DOHH2 (cell line): ENCODE measurements around the gene PGM2L1.

ENCODE experiments used
- H3F3A ChIP-seq: fragments of 200-600 bp; sonication (generic), shearing (Covaris generic); 2 replicates; pipeline ENCODE4 v1.6.0; 2016; ENCODE audit warnings: antibody characterized with exemption, mild to moderate bottlenecking; ENCODE audit not compliant: control insufficient read depth, insufficient read depth
- H3K27ac ChIP-seq: fragments of 200-600 bp; sonication (generic); 2 replicates; pipeline ENCODE4 v1.5.1; 2014; ENCODE audit warnings: low read depth, mild to moderate bottlenecking, low read length, moderate library complexity
- H3K27me3 ChIP-seq: fragments of 200-600 bp; sonication (generic); 2 replicates; pipeline ENCODE4 v1.6.1; 2014; ENCODE audit warnings: mild to moderate bottlenecking, low read length, mixed read lengths; ENCODE audit not compliant: control insufficient read depth
- H3K36me3 ChIP-seq: fragments of 200-600 bp; sonication (generic); 2 replicates; pipeline ENCODE4 v1.6.1; 2014; ENCODE audit warnings: mild to moderate bottlenecking, low read length, moderate library complexity, mixed read lengths; ENCODE audit not compliant: control insufficient read depth
- H3K4me1 ChIP-seq: fragments of 200-600 bp; sonication (generic); 2 replicates; pipeline ENCODE4 v1.6.1; 2014; ENCODE audit warnings: mild to moderate bottlenecking, low read length, mixed read lengths; ENCODE audit not compliant: control insufficient read depth
- H3K4me2 ChIP-seq: fragments of 200-600 bp; sonication (generic); 2 replicates; pipeline ENCODE4 v1.6.0; 2014; ENCODE audit warnings: mild to moderate bottlenecking, low read length, moderate library complexity
- H3K4me3 ChIP-seq: fragments of 200-600 bp; sonication (generic); 2 replicates; pipeline ENCODE4 v1.5.1; 2014; ENCODE audit warnings: mild to moderate bottlenecking, low read length, mixed read lengths
- H3K79me2 ChIP-seq: fragments of 200-600 bp; sonication (generic); 2 replicates; pipeline ENCODE4 v1.6.1; 2014; ENCODE audit warnings: mild to moderate bottlenecking, low read length, mixed read lengths; ENCODE audit not compliant: control insufficient read depth
- H3K9me2 ChIP-seq: fragments of 200-600 bp; sonication (generic); replicated peaks from 2 replicates; pipeline ENCODE4 v1.6.1; 2014; ENCODE audit warnings: mild to moderate bottlenecking, low read length, mixed read lengths; ENCODE audit not compliant: control insufficient read depth
- H3K9me3 ChIP-seq: fragments of 200-600 bp; sonication (generic); 2 replicates; pipeline ENCODE4 v1.6.1; 2014; ENCODE audit warnings: antibody characterized with exemption, low read length, mixed read lengths; ENCODE audit not compliant: control insufficient read depth, insufficient read depth
- H4K20me1 ChIP-seq: fragments of 200-600 bp; sonication (generic); 2 replicates; pipeline ENCODE4 v1.6.0; 2014; ENCODE audit warnings: low read depth, mild to moderate bottlenecking, antibody characterized with exemption, low read length, moderate library complexity; ENCODE audit not compliant: control insufficient read depth, insufficient read depth
- CTCF ChIP-seq: fragments of 200-600 bp; sonication (generic); IDR thresholded peaks from one replicate; pipeline ENCODE4 v1.5.1; 2014; ENCODE audit warnings: antibody characterized with exemption, mild to moderate bottlenecking, low read depth, low read length; ENCODE audit not compliant: poor library complexity, severe bottlenecking
- EZH2phosphoT487 ChIP-seq: fragments of 200-600 bp; sonication (generic); IDR thresholded peaks from 2 replicates; pipeline ENCODE4 v1.6.1; 2017; ENCODE audit warnings: borderline replicate concordance, mild to moderate bottlenecking, antibody characterized with exemption, low read length, moderate library complexity, mixed read lengths

Gene PGM2L1

GRCh38 chr11:74312326-74312725 is 85.9 kb downstream of the PGM2L1 start:
- Histone ChIP-seq H4K20me1 (no peaks in the 10 kb centered on the region), H3K4me2 (no peak overlapping the region), H3K9me3 (peaks cover 5% of the 10 kb centered on the region; the same call in 1 of the 2 replicates), H3F3A (no peaks in the 10 kb centered on the region), H3K4me1 (no peaks in the 10 kb centered on the region), H3K36me3 (no peaks in the 10 kb centered on the region), H3K27me3 (no peaks in the 10 kb centered on the region), H3K9me2 (no peaks in the 10 kb centered on the region), H3K79me2 (no peaks in the 10 kb centered on the region), H3K27ac (no peak overlapping the region), H3K4me3 (no peak overlapping the region)
- TF ChIP-seq EZH2phosphoT487, result no peak
- no peak for TF ChIP-seq CTCF

GRCh38 chr11:74311352-74311926 is 86.8 kb downstream of the PGM2L1 start, which contains the start of gene P4HA3:
P4HA3 (minus strand) TSS chr11:74311640; CDS start chr11:74311611, 29 bp downstream.
- Histone ChIP-seq H4K20me1 (no peaks in the 10 kb centered on the region), H3K79me2 (no peaks in the 10 kb centered on the region), H3K4me2 (no peak within 1 kb of the TSS), H3K27ac (no peak within 1 kb of the TSS), H3K27me3 (0 out of 2 replicates have a peak, but pooled peaks cover 2% of the 10 kb centered on the region), H3K9me3 (peaks cover under 1% of the 10 kb centered on the region; the same call in 1 of the 2 replicates), H3K36me3 (no peaks in the 10 kb centered on the region), H3K4me1 (no peaks in the 10 kb centered on the region), H3F3A (no peaks in the 10 kb centered on the region), H3K9me2 (no peaks in the 10 kb centered on the region), H3K4me3 (no peak within 1 kb of the TSS)
- TF ChIP-seq EZH2phosphoT487 (no peak), CTCF (no peak)

- H3K9me2 ChIP-seq, result no peaks in the 10 kb centered on the region
- H3K79me2 ChIP-seq, result no peaks in the 10 kb centered on the region
- no peak overlapping the region for H3K4me3 ChIP-seq
- H3K36me3 ChIP-seq, result no peaks in the 10 kb centered on the region
- no peaks in the 10 kb centered on the region for H3K4me1 ChIP-seq
- TF ChIP-seq EZH2phosphoT487 (no peak), CTCF (no peak)
- no peak overlapping the region for H3K27ac ChIP-seq
- H3K9me3 ChIP-seq, result no peaks in the 10 kb centered on the region
- H3F3A ChIP-seq, result no peaks in the 10 kb centered on the region
- H3K4me2 ChIP-seq, result no peak overlapping the region
- peaks cover 4% of the 10 kb centered on the region; the same call in 1 of the 2 replicates for H3K27me3 ChIP-seq
- no peaks in the 10 kb centered on the region for H4K20me1 ChIP-seq
Measured at GRCh38 chr11:74310857-74311256, 87.4 kb downstream of the PGM2L1 start.
